KMS-11 (cell line): ENCODE data around the gene FOXN3.
A peak's percentile ranks its signal among the peaks of the same experiment; 100 is the strongest.

Experiments
- H2AFZ ChIP-seq: fragments of 200-600 bp; sonication (generic); 2 replicates; pipeline ENCODE4 v1.6.1; 2016; ENCODE audit warnings: antibody characterized with exemption, mixed run types, low read depth
- H3K27ac ChIP-seq: fragments of 200-600 bp; sonication (generic); 2 replicates; pipeline ENCODE4 v1.6.1; 2016; ENCODE audit warnings: mild to moderate bottlenecking, mixed run types
- H3K27me3 ChIP-seq: fragments of 200-600 bp; sonication (generic); 2 replicates; pipeline ENCODE4 v1.6.1; 2017; ENCODE audit warnings: mild to moderate bottlenecking, low read depth, mixed run types, moderate library complexity; ENCODE audit not compliant: insufficient read depth
- H3K36me3 ChIP-seq: fragments of 200-600 bp; sonication (generic); 2 replicates; pipeline ENCODE4 v1.6.1; 2017; ENCODE audit warnings: mild to moderate bottlenecking, mixed run types; ENCODE audit not compliant: insufficient read depth
- H3K4me1 ChIP-seq: fragments of 200-600 bp; sonication (generic); 2 replicates; pipeline ENCODE4 v1.6.1; 2016; ENCODE audit warnings: mild to moderate bottlenecking, low read depth, mixed run types; ENCODE audit not compliant: poor library complexity, severe bottlenecking
- H3K4me2 ChIP-seq: fragments of 200-600 bp; sonication (generic); 2 replicates; pipeline ENCODE4 v1.7.0; 2016; ENCODE audit warnings: mild to moderate bottlenecking, mixed run types
- H3K4me3 ChIP-seq: fragments of 200-600 bp; sonication (generic); IDR thresholded peaks from 2 replicates; pipeline ENCODE4 v1.6.1; 2017; ENCODE audit warnings: low read depth, low read length, mixed read lengths; ENCODE audit not compliant: insufficient read depth
- H3K79me2 ChIP-seq: fragments of 200-600 bp; sonication (generic); 2 replicates; pipeline ENCODE4 v1.6.1; 2016; ENCODE audit warnings: low read depth, mixed run types; ENCODE audit not compliant: insufficient read depth
- H3K9ac ChIP-seq: fragments of 200-600 bp; sonication (generic); 2 replicates; pipeline ENCODE4 v1.6.1; 2016; ENCODE audit warnings: mild to moderate bottlenecking, mixed run types
- H4K20me1 ChIP-seq: fragments of 200-600 bp; sonication (generic); 2 replicates; pipeline ENCODE4 v1.6.1; 2016; ENCODE audit warnings: mild to moderate bottlenecking, mixed run types; ENCODE audit not compliant: insufficient read depth
- CTCF ChIP-seq: fragments of 200-600 bp; sonication (generic); conservative IDR thresholded peaks from 2 replicates; pipeline ENCODE4 v1.6.1; 2017; ENCODE audit warnings: low read depth, mild to moderate bottlenecking, antibody characterized with exemption, low read length, moderate library complexity, mixed read lengths

FOXN3 gene

GRCh38 chr14:89288114-89288513 is 128.9 kb downstream of the FOXN3 start:
- H4K20me1 ChIP-seq = no peaks in the 10 kb centered on the region
- H3K27ac ChIP-seq = no peak overlapping the region
- no peaks in the 10 kb centered on the region for H3K27me3 ChIP-seq
- no peak overlapping the region for H3K4me2 ChIP-seq
- no peaks in the 10 kb centered on the region for H3K79me2 ChIP-seq
- no peak overlapping the region for H3K9ac ChIP-seq
- H3K4me1 ChIP-seq = peaks cover 9% of the 10 kb centered on the region
- no peak overlapping the region for H2AFZ ChIP-seq
- no peaks in the 10 kb centered on the region for H3K36me3 ChIP-seq
- no peak overlapping the region for H3K4me3 ChIP-seq
- no peak for TF ChIP-seq CTCF

- Histone ChIP-seq H3K27ac (no peak overlapping the region), H3K4me1 (peaks cover 27% of the 10 kb centered on the region), H3K4me2 (no peak overlapping the region), H2AFZ (no peak overlapping the region), H3K9ac (no peak overlapping the region), H3K36me3 (no peaks in the 10 kb centered on the region), H3K4me3 (no peak overlapping the region), H3K27me3 (no peaks in the 10 kb centered on the region), H3K79me2 (no peaks in the 10 kb centered on the region), H4K20me1 (no peaks in the 10 kb centered on the region)
- no peak for TF ChIP-seq CTCF
Observed at GRCh38 chr14:89284333-89285058, 132.5 kb downstream of the FOXN3 start.

GRCh38 chr14:89283327-89284060 is 133.5 kb downstream of the FOXN3 start:
- H2AFZ ChIP-seq = no peak overlapping the region
- no peaks in the 10 kb centered on the region for H3K36me3 ChIP-seq
- no peak overlapping the region for H3K4me3 ChIP-seq
- H3K4me2 ChIP-seq = peak overlapping the region; percentile 41
- H3K79me2 ChIP-seq = no peaks in the 10 kb centered on the region
- no peaks in the 10 kb centered on the region for H3K27me3 ChIP-seq
- H3K27ac ChIP-seq = no peak overlapping the region
- no peak overlapping the region for H3K9ac ChIP-seq
- peaks cover 27% of the 10 kb centered on the region for H3K4me1 ChIP-seq
- H4K20me1 ChIP-seq = no peaks in the 10 kb centered on the region
- TF ChIP-seq CTCF = no peak

GRCh38 chr14:89282191-89282590 is 134.8 kb downstream of the FOXN3 start:
- H3K9ac ChIP-seq = no peak overlapping the region
- H3K4me1 ChIP-seq = peaks cover 30% of the 10 kb centered on the region
- no peaks in the 10 kb centered on the region for H3K79me2 ChIP-seq
- no peak overlapping the region for H3K4me3 ChIP-seq
- H2AFZ ChIP-seq = no peak overlapping the region
- no peak for TF ChIP-seq CTCF
- H3K27me3 ChIP-seq = no peaks in the 10 kb centered on the region
- no peaks in the 10 kb centered on the region for H4K20me1 ChIP-seq
- no peak overlapping the region for H3K27ac ChIP-seq
- peak overlapping the region; percentile 41; the same call in 1 of the 2 replicates for H3K4me2 ChIP-seq
- no peaks in the 10 kb centered on the region for H3K36me3 ChIP-seq
